HG02642 (cell line): ENCODE results near the gene HOXA2.

ENCODE experiments used
- ATAC-seq: cut with Tn5 transposase; IDR thresholded peaks from one replicate; pipeline ENCODE4 v1.9.1; 2021; ENCODE audit warnings: mild to moderate bottlenecking; ENCODE audit not compliant: unreplicated experiment, poor library complexity

Gene HOXA2

DNA sequence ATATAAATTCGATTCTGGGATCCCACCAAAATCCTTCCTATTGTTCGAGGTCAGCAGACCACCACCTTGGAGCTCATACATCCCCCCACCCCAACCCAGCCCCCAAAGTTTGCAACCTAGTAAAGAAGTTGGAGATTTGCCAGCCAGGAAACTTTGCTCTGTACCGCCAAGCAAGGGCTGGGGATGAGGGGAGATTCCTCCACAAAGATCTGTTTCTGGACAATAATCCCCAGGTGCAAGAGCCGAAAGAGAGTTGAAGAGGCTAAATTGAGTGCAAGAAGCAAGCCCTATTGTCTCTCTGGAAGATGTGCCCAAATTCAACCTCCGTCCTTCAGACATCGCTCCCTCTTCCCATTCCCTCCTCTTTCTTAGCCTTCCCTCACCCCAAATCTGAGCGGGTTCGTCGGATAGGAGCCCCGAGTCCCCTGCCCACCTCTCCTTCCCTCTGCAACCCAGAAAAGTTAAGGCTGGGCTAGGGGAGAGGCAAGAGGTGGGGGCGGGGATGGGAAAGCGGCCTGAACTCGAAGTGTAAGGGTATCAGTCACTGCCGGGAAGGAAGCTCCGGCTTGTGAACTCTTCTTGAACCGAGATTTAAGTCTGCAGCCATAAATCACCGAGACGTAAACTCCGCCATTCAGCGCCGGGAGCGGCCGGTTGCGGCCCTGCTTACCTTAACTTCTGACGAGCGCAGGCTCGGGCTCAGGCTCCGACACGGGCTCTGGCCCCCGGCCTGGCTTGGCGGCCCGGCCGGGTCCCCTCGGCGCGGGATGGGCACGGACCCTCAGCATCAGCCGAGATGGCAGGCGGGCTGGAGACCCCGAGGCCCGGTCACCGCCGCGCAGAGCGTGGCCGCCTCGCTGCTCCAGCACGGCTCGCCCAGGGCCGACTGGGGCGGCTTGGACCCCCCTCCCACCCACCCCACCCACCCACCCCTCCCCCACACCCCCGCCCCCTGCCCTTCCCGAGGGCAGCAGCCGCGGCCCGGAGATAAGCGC is 10.8 kb upstream of the HOXA2 start:
- no peak for ATAC-seq

DNA sequence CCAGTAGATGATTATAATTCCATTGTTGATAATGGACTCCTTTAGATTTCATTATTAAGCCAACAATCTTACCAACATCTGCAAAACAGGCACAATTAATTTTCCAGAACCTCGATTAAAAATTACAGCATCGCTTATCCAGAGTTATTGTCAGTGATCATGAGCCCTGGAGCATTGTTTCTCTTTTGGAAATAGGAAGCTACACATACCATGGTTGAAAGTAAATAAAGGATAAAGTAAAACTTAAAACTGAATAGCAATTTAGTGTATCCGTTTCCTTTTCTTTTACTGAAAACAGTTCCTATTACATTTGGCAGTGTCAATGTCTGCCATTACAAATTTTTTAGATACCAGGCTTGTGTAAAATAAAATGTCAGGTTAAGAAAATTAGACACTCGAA is 9.9 kb upstream of the HOXA2 start:
- no peak for ATAC-seq

DNA sequence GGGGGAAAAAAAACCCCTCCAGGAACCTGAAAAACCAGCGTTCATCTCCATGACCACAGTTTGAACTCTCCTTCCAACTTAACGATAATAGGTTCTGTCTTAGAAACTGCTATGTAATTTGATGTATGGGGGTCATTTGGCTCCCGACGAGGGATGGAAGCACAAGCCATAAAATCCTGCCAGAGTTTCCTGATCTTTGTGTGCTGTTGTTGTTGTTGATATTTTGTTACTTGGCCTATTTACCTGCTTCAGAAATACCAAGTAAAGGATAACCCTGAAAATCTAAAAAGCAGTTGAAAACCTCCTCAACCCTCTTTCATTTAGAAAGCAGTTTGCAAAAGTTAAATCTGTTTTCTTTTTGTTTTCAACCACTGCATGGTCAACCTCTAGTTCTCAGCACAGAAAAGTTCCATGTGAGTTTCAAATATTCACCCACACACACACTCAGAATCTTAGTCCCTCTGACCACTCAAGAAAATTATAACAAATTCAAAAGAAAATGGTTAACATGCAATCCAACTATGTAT is 9.3 kb upstream of the HOXA2 start:
- no peak for ATAC-seq

DNA sequence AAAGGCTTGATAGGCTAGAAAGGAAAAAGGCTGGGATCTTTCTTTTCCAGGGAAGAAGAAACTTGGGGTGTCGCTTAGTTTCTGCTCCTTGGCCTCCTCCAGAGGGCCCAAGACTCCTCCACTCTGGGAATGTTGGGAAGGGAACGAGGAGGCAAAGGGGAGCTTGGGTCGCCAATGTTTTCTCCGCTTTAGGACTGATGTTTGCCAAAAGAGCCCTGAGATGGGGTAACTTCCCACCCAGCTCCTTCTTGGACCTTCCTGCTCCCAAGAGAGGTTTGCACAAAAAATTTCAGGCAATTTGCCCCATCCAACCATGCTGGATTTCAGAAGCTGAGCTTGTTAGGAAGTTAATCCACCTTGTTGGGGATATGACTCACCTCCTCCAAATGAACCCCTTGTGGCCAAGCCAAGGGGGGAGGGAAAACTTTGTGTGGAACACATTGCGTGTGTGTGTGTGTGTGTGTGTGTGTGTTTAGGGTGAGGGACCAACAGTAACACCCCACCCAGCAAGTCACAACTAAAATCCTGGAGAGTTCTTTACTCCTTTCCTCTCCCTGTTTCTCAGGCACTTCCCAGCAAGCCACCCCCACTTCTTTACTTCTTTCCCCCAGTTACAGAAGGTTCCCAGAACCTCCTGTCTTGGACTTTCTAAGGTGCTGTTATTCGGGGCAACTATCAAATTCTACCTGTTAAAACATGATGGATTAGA is 8.7 kb upstream of the HOXA2 start:
- no peak for ATAC-seq

- ATAC-seq: no peak
Measured at GRCh38 chr7:27110186-27111031, 7.9 kb upstream of the HOXA2 start.

- ATAC-seq: no peak
Measured at GRCh38 chr7:27109466-27110185, 7.1 kb upstream of the HOXA2 start.

DNA sequence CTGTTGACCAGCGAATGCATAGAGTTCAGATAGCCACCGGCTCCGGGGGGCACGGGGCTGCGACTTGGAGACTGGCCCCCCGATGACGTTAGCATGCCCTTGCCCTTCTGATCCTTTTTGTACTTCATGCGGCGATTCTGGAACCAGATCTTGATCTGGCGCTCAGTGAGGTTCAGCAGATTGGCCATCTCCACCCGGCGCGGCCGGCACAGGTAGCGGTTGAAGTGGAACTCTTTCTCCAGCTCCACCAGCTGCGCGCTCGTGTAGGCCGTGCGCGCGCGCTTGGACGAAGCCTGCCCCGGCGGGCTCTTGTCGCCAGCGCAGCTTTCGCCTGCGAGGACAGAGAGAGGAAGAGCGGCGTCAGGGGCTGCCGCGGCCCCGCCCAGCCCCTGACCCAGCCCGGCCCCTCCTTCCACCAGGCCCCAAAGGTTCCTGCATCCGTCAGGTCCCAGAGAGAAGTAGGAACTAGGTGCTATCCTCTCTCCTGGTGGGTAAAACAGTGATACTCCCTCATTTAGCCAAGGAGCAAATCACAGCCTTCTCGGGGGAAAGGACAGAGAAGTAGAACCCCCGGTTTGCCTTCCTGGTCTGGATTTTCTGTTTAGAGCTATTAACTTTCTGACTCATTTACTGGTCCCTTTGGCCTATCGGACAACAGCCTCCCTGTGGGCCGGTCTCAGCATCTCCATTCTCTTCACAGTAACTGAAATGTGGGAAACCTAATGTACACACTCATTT is 6.1 kb upstream of the HOXA2 start:
- ATAC-seq: no peak

DNA sequence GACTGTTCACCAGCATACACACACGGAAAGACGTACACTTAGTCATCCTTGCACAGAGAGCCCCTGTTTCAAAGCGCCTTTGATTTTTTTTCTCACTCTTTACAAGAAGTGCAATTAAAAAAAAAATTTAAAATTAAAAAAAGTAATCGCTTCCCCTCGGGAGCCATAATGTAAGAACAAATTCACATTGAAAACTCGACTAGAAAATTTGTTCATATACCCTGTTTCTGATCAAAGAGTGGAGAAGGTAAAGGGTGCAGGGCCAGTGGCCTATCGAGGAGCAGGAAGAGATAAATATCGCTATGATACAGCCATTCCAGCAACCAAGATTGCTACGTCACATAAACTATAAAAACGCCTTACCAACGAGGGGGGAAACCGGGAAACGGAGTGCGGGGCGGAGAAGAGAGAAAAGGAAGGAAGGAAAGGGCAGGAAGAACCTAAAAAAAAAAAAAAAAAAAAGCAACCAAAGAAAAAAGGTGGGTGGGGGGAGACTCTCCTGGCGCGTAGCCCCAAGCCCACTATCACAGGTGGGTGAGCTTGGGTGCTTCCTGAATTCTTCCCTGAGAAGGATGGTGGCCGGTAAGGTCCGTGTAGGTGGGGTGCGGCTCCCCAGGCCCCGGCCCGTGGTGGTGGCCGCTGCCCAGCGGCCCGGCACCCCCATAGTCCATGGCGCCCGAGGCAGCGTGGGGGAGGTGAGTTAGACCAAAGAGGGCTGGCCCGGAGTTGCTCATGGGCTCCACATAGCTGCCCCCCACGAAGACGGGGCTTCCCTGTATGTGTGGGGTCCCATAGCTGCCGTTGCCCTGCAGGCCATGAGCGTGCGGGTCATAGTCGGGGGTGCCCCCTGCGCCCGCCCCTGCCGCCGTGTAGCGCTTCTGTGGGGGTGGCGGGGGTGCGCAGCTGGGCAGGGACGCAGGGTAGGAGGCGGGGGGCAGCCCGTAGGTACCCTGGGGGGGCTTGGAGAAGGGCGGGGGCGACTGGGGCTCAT is 5.2 kb upstream of the HOXA2 start:
- no peak for ATAC-seq

DNA sequence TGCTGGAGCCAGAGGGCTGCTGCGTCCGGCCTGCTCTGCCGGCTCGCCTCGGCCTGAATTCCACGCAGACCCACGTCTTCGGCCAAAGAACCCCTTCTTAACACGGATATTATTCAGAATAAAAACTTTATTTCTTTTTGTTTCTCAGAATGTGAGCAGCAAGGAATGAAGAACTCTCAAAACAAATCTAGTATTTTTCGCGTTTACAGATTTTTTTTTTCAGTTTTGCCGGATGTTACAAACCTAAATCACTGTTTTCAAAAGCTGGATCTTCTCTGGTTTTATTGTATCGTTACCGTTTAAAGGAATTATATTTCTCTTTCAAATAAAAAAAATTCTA is 4.4 kb upstream of the HOXA2 start:
- no peak for ATAC-seq

GRCh38 chr7:27106181-27106900 is 3.9 kb upstream of the HOXA2 start:
- no peak for ATAC-seq

DNA sequence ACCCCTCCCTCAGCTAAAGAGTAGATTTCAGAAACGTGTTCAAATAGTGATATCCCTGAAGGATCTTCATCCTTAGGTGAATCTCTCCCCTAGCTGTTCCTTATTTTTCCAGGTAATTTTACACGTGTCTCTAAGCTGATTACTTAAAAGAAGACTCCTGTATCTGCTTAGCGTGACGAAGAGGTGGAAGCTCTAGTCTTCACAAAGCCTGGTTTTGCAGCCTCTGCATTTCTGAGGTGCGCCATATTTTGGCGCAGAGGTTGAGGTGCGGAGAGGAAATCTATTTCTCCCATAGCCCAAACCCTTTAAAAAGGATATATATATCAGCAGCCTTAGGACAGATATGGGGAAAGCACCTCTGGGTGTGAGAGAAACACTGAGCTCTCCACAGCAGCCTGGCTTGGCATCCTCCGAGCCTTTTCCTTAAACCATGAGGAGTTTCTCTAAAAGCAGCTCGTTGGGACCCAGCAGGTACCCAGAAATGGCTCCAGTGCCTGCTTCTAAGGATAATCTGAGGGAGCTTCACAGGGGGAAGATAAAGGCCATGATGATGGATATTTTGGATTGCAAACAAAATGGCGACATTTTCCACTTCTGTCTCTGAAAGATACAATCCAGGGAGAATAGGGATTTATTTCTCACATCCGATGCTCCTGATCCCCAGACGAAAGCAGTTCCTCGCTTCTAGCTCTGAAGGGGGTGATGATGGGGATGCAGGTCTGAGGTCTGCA is 3.0 kb upstream of the HOXA2 start:
- ATAC-seq: no peak

DNA sequence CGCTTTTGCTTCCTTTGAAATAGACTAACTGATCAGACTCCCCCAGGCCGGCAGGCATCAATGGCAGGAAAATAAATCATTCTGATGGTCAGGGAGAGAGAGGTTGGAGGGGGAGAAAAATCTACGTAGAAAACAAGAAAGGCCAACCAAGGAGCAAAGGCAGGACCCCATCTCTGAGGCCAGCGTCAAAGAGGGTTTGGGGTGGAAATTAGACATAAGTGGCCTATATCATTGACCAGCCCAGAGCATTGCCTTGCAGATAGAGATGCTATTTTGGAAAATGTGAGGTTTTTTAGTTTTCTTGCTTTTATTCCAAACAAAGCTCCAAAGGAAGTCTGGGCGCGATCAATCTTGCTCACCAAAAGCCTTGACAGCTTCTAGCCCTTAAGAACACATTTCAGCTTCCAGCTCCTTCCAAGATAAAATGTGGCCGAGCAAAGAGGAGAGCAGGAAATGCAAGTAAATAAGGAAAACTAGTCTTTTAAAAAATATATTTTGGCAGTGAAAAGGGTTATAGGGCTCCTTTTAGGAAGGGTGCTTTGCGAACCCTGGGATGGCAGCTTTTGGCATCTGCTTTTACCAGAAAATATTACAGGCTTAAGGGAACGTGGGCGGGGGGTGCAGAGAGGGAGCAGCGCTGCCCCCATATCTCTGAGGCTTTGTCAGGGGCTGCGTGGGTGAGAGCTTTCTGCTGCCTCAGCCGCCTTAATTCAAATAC is 2.0 kb upstream of the HOXA2 start:
- ATAC-seq: no peak

- no peak for ATAC-seq
Measured at GRCh38 chr7:27103489-27104226, 1.2 kb upstream of the HOXA2 start.

DNA sequence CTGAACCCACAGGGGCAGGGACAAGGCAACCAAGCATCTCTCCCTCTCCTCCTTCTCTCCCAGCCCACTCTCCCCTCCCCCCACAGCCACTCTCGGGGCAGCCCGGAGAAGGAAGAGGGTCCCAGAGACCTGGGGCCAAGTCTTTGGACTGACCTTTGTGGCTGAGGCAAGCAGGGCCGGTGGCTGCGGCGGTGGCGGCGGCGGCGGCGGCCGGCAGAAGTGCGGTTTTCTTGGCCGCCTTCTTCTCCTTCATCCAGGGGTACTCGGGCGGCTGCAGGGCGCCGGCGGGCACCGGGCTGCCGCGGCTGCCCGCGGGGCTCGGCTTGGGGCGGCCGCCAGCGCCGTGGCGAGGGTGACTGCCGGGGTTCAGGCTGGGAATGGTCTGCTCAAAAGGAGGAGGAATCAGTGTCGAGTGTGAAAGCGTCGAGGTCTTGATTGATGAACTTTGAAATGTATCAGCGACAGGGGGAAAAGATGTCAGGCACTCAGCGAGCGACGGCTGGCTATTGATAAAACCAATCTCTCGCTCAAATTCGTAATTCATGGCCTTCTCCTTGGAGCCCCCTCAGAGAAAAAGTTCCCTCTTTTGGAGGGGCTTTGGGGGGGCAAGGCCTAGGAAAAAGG is 414 bp downstream of the HOXA2 start:
- ATAC-seq: no peak
